IgD-negative memory B cell (primary cell): ENCODE results near the gene SLX9. TPM values are rescaled to one million over a fixed set of nuclear protein-coding genes. Genes with fewer than 3 reads are reported as not detected.

Source experiments
- H3K27ac Mint-ChIP-seq, 3 donors: one replicate each; pipeline ENCODE4 v1.8.0; 2020 to 2022; ENCODE audit warnings: mild to moderate bottlenecking in 3 of 3, mixed read lengths in 3 of 3, moderate library complexity in 1 of 3
- H3K27me3 Mint-ChIP-seq: one replicate; pipeline ENCODE4 v1.8.0; 2021; ENCODE audit warnings: mixed read lengths
- H3K36me3 Mint-ChIP-seq: one replicate; pipeline ENCODE4 v1.8.0; 2020; ENCODE audit warnings: mild to moderate bottlenecking, mixed read lengths
- H3K4me1 Mint-ChIP-seq, 3 donors: one replicate each; pipeline ENCODE4 v1.8.0; 2020 to 2022; ENCODE audit warnings: mixed read lengths in 3 of 3, mild to moderate bottlenecking in 1 of 3
- H3K4me3 Mint-ChIP-seq, 4 donors: one replicate each; pipeline ENCODE4 v1.8.0; 2020 to 2022; ENCODE audit warnings: mild to moderate bottlenecking in 4 of 4, mixed read lengths in 4 of 4, moderate library complexity in 3 of 4
- H3K9me3 Mint-ChIP-seq, 3 donors: one replicate each; pipeline ENCODE4 v1.8.0; 2020 to 2021; ENCODE audit warnings: mixed read lengths in 3 of 3, mild to moderate bottlenecking in 1 of 3
- polyA plus RNA-seq: library from polyadenylated mRNA; unstranded; fragments of 300-500 nt; fragmentation: Illumina TruSeq; gene quantifications from one replicate; pipeline ENCODE4 v1.2.3, GENCODE V29; 2021

Gene SLX9
- polyA plus RNA-seq, 1 donor from 2014 or later = 12.3 TPM

DNA sequence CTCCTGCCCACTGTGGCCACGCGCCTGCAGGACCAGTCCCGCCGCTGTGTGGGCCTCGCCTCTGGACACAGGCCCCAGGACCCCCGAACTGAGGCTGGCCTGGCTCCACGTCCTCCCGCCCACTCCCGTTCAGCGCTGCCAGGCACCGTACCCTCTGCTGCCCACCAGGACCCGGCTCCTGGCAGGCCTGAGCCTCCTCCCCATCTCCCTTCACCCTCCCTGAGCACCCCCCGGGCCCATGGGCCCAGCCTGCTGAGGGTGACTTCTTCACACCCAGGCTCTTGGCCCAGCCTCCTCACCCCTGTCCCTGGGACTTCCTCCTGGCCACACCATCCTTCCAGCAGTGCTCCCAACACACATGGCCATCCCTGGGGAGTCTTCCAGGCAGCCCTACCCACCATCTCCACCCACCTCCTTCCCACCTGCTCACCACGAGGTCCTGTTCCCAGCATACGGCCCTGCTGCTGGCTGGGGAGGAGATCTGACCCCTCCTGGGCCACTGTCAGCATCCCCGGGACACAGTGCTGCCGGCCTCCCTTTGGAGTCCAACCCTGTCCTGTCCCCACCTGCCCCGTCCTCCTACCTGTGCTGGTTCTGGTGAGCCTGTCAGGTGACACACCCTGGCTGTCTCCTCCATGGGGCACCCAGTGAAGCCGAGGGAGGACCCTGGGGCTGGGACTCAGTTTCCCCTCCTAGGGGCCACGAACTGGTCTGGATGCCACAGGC lies 53.7 kb downstream of the SLX9 start:
- no peaks in the 10 kb centered on the region for H3K36me3 Mint-ChIP-seq
- peaks cover 3% of the 10 kb centered on the region for H3K27me3 Mint-ChIP-seq
- H3K27ac Mint-ChIP-seq = no peak overlapping the region
- H3K4me3 Mint-ChIP-seq = no peak overlapping the region
- no peaks in the 10 kb centered on the region for H3K9me3 Mint-ChIP-seq
- no peaks in the 10 kb centered on the region for H3K4me1 Mint-ChIP-seq

DNA sequence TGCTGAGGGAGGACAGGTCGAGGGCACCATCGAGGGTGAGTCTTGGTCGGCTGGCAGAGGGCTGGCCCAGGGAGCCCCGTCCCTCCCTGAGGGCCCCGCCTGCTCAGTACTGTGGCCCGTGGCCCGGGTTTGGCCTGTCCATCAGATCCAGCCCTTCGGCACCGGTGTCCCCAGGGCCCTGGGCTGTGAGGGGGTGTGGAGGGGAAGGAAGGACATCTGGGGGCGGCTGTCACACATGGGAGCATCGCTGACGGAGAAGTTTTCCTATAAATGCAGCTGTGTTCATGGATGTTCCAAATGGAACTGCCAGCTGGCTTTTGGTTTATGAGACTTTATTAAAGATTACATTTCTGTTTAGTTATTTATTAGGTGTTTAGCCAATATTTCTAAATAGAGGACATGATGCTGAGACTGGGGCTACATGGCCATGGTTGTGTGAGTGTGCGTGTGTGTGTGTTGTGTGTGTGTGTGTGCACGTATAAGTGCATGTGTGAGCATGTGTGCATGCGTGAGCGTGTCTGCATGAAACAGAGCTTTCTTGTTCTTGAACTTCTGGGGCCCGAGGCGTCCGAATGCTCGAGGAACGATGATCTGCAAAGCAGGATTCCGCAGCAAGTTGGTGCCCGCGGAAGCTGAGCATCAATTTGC lies 54.3 kb downstream of the SLX9 start:
- no peak overlapping the region for H3K27ac Mint-ChIP-seq
- H3K4me1 Mint-ChIP-seq = peaks cover 0 to 2% (median 2%) of the 10 kb centered on the region in 3 donors
- no peaks in the 10 kb centered on the region for H3K9me3 Mint-ChIP-seq

DNA sequence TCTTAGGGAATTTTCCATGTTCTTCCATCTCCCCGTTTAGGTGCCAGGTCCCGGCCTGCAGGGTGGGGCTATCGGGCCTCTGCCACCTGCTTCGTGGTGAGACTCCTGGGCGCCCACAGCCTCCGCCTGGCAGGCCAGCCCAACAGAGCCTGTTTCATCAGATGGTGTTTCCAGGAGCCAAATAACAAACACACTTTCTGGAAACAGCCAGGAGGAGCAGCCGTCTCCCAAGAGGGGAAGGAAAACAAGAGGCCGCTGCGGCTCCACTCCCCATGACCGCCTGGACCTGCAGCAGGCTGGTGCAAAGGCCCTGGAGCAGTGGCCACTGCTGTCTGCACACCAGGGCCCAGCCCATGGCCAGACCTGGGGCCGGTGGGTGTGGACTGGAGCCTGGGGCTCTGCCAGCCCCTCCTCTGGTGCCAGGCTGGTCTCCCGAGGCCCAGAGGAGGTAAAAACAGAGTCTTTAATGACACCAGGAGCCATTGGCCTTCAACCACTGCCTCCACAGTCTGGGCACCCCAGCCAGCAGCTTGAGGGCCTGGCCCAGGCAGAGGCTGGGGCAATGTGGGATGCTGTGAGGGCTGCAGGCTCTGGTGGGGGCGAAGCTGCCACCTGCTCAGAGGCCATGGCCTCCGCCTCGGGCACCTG lies 55.0 kb downstream of the SLX9 start:
- Mint-ChIP-seq H3K4me3 (no peak overlapping the region), H3K9me3 (no peaks in the 10 kb centered on the region), H3K36me3 (no peaks in the 10 kb centered on the region), H3K27me3 (peaks cover 9% of the 10 kb centered on the region), H3K4me1 (peaks cover 0 to 8% (median 2%) of the 10 kb centered on the region in 3 donors), H3K27ac (no peak overlapping the region)

More for the DNA sequence above, 54.3 kb downstream of the SLX9 start:
- no peaks in the 10 kb centered on the region for H3K36me3 Mint-ChIP-seq
- no peak overlapping the region for H3K4me3 Mint-ChIP-seq
- peaks cover 5% of the 10 kb centered on the region for H3K27me3 Mint-ChIP-seq

DNA sequence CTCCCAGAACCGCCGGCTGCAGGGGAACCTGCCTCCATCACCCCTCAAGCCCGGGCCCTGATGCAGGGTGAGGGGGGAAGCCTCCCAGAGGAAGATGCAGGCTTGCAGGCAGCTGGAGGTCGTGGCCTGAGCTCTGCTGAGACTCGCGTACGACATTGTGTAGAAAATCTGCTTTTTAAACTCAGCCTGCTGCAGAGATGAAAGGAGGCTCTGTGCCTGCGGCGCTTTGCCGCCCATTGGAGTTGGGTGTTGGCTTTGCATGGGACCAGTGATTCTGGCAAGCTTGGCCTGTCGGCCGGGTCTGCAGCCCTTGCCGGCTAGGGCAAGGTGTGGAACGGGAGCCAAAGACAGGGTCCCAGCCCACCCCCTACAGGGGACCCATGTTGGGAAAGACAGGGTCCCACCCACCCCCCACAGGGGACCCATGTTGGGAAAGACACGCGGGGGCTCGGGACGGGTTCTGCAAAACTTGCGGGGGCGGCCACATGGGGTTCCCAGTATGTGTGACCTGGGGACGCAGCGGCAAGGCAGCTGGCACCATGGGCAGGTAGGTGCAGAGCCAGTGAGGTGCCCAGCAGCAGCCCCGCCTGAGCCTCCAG lies 55.6 kb downstream of the SLX9 start:
- H3K4me3 Mint-ChIP-seq = no peak overlapping the region
- H3K36me3 Mint-ChIP-seq = no peaks in the 10 kb centered on the region
- H3K9me3 Mint-ChIP-seq = no peaks in the 10 kb centered on the region
- peaks cover 13% of the 10 kb centered on the region for H3K27me3 Mint-ChIP-seq
- H3K27ac Mint-ChIP-seq = no peak overlapping the region
- peaks cover 0 to 8% (median 2%) of the 10 kb centered on the region in 3 donors for H3K4me1 Mint-ChIP-seq

DNA sequence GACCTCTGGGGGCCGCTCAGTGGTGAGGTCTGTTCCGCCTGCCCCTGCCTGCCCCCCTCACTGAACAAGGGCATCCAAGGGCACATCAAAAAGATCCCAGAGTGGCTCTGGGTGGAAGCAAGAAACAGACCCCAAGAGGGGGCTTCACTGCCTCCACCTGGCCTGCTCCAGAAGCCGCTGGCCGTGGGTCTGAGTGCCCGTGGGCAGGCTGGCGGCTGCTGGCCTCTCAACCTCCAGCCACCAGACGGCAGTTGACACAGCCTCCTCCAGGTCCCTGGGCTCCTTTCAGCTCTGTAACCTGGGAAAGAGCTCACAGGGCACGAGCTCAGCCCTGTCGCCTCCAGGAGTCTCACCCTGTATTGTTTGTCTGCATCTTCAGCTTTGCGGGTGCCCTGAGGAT lies 56.3 kb downstream of the SLX9 start:
- no peaks in the 10 kb centered on the region for H3K9me3 Mint-ChIP-seq
- H3K27ac Mint-ChIP-seq = no peak overlapping the region
- no peak overlapping the region for H3K4me3 Mint-ChIP-seq
- peaks cover 0 to 8% (median 2%) of the 10 kb centered on the region in 3 donors for H3K4me1 Mint-ChIP-seq
- peaks cover 16% of the 10 kb centered on the region for H3K27me3 Mint-ChIP-seq
- H3K36me3 Mint-ChIP-seq = no peaks in the 10 kb centered on the region

DNA sequence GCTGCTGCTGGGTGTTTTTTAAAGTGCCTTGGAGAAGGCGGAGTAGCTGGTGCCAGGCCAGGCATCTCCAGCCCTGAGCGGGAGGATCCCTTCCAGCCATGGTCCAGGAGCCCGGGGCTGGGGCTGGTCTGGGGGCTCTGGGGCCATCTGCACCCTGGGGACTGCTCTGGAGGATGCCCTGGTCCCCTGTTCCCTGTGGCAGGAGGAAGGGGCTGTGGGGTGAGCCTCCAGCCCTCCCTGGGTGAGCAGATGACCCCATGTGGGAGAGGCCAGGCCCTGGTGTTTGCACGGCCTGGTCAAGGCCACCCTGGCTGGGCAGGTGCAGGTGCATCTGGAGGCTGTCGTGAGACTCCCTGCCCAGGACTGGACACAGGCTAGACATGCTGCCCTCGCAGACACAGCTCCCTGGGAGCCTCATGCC lies 56.7 kb downstream of the SLX9 start:
- peaks cover 0 to 8% (median 2%) of the 10 kb centered on the region in 3 donors for H3K4me1 Mint-ChIP-seq
- H3K27me3 Mint-ChIP-seq = peaks cover 16% of the 10 kb centered on the region
- H3K27ac Mint-ChIP-seq = no peak overlapping the region
- no peak overlapping the region for H3K4me3 Mint-ChIP-seq
- H3K36me3 Mint-ChIP-seq = no peaks in the 10 kb centered on the region
- no peaks in the 10 kb centered on the region for H3K9me3 Mint-ChIP-seq

DNA sequence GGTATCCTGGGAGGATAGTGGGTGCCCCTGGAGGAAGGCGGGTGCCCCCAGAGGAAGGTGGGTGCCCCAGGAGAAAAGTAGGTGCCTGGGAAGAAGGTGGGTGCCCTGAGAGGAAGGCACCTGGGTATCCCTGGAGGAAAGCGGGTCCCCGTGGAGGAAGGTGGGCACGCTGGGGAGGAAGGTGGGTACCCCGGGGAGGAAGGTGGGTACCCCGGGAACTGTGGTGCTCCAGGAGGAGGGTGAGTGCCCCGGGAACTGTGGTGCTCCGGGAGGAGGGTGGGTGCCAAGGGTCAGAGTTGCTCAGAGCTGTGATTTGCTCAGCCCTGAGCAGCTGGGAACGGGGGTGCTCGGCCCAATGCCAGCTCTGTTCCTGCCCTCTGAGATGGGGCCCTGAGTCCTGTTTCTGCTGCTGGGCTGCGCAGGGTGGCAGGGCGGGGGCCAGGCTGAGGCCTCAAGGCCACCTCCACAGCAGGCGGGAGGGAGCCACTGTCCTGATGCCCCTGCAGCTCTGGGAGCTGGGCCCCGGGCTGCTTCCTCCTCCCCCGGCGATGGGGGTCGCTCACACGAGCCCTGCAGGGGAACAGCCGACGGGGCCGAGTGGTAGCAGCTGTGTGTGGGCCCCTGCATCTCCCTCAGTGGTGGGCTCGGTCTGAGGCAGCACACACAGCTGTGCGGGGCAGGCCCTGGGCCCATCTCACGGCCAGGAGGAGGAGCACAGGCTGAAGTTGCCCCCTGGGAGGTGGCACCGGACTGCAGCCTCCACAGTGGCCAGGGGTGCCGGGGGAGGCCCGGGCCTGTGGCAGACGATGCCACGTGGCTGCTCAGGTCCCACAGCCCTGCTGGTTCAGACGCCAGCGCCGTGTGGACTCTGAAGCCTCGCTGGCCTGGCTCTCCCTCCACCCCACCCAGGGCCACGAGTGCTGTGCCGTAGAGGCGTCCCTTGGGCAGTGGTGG lies 57.4 kb downstream of the SLX9 start:
- no peaks in the 10 kb centered on the region for H3K9me3 Mint-ChIP-seq
- peaks cover 0 to 8% (median 2%) of the 10 kb centered on the region in 3 donors for H3K4me1 Mint-ChIP-seq
- no peak overlapping the region for H3K4me3 Mint-ChIP-seq
- H3K36me3 Mint-ChIP-seq = no peaks in the 10 kb centered on the region
- peaks cover 16% of the 10 kb centered on the region for H3K27me3 Mint-ChIP-seq
- no peak overlapping the region for H3K27ac Mint-ChIP-seq

DNA sequence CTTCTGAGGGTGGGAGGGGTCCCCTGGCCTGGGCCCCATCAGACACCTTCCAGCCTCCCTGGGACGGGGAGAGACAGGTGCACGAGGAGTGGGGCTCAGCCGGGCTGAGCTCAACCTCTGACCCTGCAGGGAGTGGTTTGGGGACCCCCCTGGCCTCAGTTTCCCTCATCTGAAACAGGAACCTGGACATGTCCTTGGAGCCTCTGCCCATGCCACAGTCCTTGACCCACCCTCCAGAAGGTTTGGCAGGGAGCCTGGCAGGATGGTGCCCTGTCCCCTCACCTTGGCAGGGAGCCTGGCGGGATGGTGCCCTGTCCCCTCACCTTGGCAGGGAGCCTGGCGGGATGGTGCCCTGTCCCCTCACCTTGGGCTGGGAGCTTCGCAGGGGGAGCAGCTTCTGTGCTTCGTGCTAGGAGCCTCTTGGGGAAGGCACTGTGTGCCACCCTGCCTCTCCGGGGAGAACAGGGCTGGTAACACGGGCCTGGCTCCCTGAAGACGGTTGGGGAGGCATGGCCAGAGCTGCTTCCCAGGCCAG lies 58.3 kb downstream of the SLX9 start:
- peaks cover 16% of the 10 kb centered on the region for H3K27me3 Mint-ChIP-seq
- H3K4me1 Mint-ChIP-seq = peaks cover 0 to 8% (median 2%) of the 10 kb centered on the region in 3 donors
- no peaks in the 10 kb centered on the region for H3K36me3 Mint-ChIP-seq
- H3K9me3 Mint-ChIP-seq = no peaks in the 10 kb centered on the region
- H3K4me3 Mint-ChIP-seq = no peak overlapping the region
- no peak overlapping the region for H3K27ac Mint-ChIP-seq

DNA sequence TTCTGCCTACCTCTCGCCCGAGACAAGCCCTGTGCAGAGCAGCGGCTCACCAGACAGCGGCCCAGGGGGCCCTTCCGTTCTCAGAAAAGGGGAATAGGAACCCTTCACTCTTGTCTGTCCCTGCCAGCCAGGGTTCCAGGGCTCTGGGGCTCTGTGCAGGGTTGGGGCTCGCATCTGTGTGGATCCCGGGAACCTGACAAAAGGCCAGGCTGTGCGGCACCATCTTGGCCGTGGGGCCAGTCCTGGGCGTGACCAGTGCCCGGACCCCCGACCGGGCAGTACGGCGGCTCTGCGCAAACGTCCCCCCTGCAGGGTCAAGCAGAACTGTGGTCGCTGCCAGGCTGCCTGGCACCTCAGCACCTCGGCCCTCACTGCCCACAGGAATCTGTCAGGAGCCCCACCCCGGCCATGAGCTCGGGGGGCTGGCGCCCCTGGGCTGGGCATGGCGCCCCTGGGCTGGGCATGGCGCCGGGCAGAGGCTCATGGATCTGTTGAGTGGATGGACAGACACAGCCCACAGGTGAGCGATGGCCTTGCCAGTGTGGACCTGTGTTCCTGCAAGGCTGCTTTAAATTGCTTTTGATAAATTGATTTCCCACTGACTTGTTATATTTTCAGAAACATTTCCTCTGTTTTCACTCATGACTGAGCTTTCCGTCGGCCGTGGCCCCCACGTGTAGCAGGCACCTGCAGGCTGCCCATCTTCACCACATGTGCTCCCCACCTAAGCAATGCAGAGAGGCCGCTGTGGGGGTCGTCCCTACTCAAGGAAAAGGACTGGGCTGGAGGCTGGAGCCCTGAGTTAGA lies 59.0 kb downstream of the SLX9 start:
- Mint-ChIP-seq H3K4me3 (peak overlapping the region in 1 of 4 donors; percentile 71), H3K27me3 (peaks cover 16% of the 10 kb centered on the region), H3K9me3 (no peaks in the 10 kb centered on the region), H3K27ac (no peak overlapping the region), H3K36me3 (no peaks in the 10 kb centered on the region), H3K4me1 (peaks cover 0 to 8% (median 2%) of the 10 kb centered on the region in 3 donors)

DNA sequence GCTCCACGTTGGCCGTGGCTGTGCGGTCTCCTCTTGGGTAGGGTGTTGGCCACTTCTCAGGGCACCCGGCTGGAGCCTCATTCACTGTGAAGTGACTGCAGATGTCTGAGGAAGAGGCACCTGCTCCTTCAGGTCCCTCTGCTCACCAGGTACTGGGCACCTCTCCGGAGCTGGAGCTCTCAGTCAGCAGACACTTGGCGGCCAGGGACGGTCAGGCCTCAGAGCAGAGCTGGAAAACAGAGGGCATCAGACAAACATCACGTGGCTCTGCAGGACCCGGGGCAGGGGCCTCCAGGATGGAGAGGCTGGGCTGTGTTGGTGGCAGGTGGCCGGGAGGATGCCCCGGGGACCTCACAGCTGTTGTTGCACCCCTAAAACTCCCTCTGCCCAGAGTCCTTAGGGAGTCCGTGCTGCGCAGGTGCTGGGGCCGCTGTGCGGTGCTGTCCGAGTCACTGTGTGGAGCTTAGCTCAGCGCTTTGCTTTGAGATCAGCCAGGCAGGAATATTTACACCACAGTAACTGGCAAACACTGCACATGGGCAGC lies 59.7 kb downstream of the SLX9 start:
- H3K9me3 Mint-ChIP-seq = no peaks in the 10 kb centered on the region
- peak overlapping the region in 1 of 4 donors; percentile 71 for H3K4me3 Mint-ChIP-seq
- H3K27me3 Mint-ChIP-seq = peaks cover 16% of the 10 kb centered on the region
- no peaks in the 10 kb centered on the region for H3K36me3 Mint-ChIP-seq
- H3K27ac Mint-ChIP-seq = no peak overlapping the region
- H3K4me1 Mint-ChIP-seq = peaks cover 0 to 8% (median 2%) of the 10 kb centered on the region in 3 donors

DNA sequence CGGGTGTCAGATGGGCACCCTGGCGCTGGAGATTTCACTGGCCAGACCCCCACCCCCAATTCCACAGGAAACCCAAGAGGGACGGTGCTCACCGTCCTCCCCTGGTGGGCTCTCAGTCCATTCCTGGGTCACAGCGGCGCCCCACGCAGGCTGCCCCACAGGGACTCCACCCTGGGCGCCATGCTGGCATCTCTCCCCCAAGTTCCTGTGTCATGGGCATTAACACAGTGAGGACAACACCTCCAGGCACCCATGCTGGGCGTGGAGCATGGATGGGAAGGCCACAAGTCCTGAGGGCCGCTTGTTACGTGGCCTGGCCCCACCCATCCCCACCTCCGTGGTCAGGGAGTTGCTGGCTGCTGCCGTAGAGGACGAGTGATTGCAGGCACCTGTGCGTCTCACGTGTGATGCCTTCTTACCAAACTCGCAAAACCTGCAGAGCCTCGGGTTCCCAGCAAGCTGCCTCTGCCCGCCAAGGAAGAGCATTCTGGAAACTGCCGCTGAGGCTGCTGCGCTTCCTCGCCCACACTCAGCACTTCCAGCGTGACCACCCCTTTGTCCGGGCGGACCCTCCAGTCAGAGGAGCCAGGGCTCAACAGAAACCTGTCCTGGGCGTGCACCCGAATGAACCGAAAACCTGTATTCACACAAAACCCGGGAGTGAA lies 60.3 kb downstream of the SLX9 start:
- no peaks in the 10 kb centered on the region for H3K9me3 Mint-ChIP-seq
- peaks cover 0 to 8% (median 2%) of the 10 kb centered on the region in 3 donors for H3K4me1 Mint-ChIP-seq
- peaks cover 16% of the 10 kb centered on the region for H3K27me3 Mint-ChIP-seq
- H3K36me3 Mint-ChIP-seq = no peaks in the 10 kb centered on the region
- no peak overlapping the region for H3K4me3 Mint-ChIP-seq
- H3K27ac Mint-ChIP-seq = no peak overlapping the region

DNA sequence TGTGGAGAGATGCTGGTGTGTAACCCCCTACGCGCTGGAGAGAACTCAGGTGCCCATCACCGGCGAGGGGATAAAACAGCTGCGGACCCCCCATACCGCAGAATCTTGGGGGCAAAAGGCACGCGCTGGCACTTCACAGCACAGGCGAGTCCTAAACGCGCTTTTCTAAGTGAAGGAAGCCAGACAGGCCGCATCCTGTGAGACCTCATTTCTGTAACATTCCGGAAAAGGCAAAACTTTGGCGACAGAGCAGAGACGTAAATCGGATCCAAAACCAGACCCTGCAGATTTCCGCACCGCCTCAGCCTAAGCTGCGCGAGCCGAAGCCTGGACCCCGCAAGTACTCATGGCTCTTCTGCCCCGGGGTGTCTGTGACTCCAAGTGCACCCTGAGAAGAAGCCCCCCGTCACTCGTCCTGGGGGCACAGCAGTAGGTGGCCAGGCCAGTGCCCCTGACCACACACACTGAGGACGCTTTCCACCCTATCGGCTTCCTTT lies 60.9 kb downstream of the SLX9 start:
- H3K27ac Mint-ChIP-seq = no peak overlapping the region

More for the DNA sequence above, 60.9 kb downstream of the SLX9 start:
- peaks cover 0 to 2% (median under 1%) of the 10 kb centered on the region in 3 donors for H3K9me3 Mint-ChIP-seq
- H3K4me3 Mint-ChIP-seq = no peak overlapping the region
- H3K4me1 Mint-ChIP-seq = peaks cover 0 to 8% (median 2%) of the 10 kb centered on the region in 3 donors
- H3K27me3 Mint-ChIP-seq = peaks cover 17% of the 10 kb centered on the region
- H3K36me3 Mint-ChIP-seq = no peaks in the 10 kb centered on the region
